GM12878 (cell line): Measurements from ENCODE around the gene KITLG. TPM values are rescaled to one million over a fixed set of nuclear protein-coding genes. Genes with fewer than 3 reads are reported as not detected.

Experiments
- ATAC-seq: fragments of 200-7000 bp; cut with Tn5 transposase; 3 replicates; pipeline ENCODE4 v1.9.1; 2020; ENCODE audit warnings: mild to moderate bottlenecking, moderate library complexity
- BruUV-seq: library from RNA; stranded (reverse); fragments of 400-500 nt; replicated peaks from 2 replicates; lab custom pipeline; 2021; lab: Mats Ljungman, UMichigan
- CTCF ChIA-PET: fragments of 300-600 bp; sonication (Branson Sonifier 250); formaldehyde crosslinking; extraction: SDS; loops from one replicate; lab custom pipeline; 2021; ENCODE audit warnings: inconsistent platforms; lab: Yijun Ruan, JAX
- POLR2A ChIA-PET: fragments of 350-600 bp; formaldehyde crosslinking; extraction: SDS; loops from one replicate; lab custom pipeline; 2021; ENCODE audit warnings: inconsistent platforms; lab: Charles Lee
- RAD21 ChIA-PET: fragments of 300-600 bp; sonication (Branson Sonifier 250); formaldehyde crosslinking; loops from one replicate; lab custom pipeline; 2023; ENCODE audit warnings: antibody characterized with exemption; ENCODE audit not compliant: unreplicated experiment; lab: Charles Lee
- SMC1A ChIA-PET: fragments of 300-600 bp; sonication (Branson Sonifier 250); formaldehyde crosslinking; loops from one replicate; lab custom pipeline; 2023; ENCODE audit not compliant: unreplicated experiment, uncharacterized antibody; lab: Charles Lee
- DNase-seq: peaks from one replicate; pipeline ENCODE4 v3.0.0-alpha.2; 2011; ENCODE audit warnings: low read depth, low spot score
- FAIRE-seq: peaks from 3 replicates; lab custom pipeline; 2011; peaks lifted over from hg19 to GRCh38; lab: Jason Lieb, UNC
- H2AFZ ChIP-seq: 2 replicates; pipeline ENCODE4 v1.6.0; 2011; ENCODE audit warnings: low read depth, low read length, control low read depth; ENCODE audit not compliant: control insufficient read depth
- H3K27ac ChIP-seq: 2 replicates; pipeline ENCODE4 v1.5.1; 2011; ENCODE audit warnings: control low read depth; ENCODE audit not compliant: control insufficient read depth, insufficient read depth
- H3K27me3 ChIP-seq, 2 experiments: replicated peaks in 1 of 2; 2 replicates each; pipeline versions ENCODE4 v1.6.0 to v1.6.1; 2011; ENCODE audit warnings: low read length in 1 of 2; ENCODE audit not compliant: control insufficient read depth in 2 of 2, insufficient read depth in 2 of 2
- H3K36me3 ChIP-seq, 2 experiments: 2 replicates each; pipeline ENCODE4 v1.5.1; 2011; ENCODE audit warnings: low read length in 1 of 2; ENCODE audit not compliant: control insufficient read depth in 2 of 2, insufficient read depth in 2 of 2
- H3K4me1 ChIP-seq: 2 replicates; pipeline ENCODE4 v1.6.1; 2011; ENCODE audit warnings: mild to moderate bottlenecking, low read length, moderate library complexity, mixed read lengths; ENCODE audit not compliant: control insufficient read depth, insufficient read depth
- H3K4me2 ChIP-seq: 2 replicates; pipeline ENCODE4 v1.6.0; 2011; ENCODE audit warnings: control low read depth; ENCODE audit not compliant: control insufficient read depth, insufficient read depth
- H3K4me3 ChIP-seq: fragments of 200-600 bp; sonication (generic); 2 replicates; pipeline ENCODE4 v1.5.1; 2016
- H3K79me2 ChIP-seq: 2 replicates; pipeline ENCODE4 v1.6.0; 2011; ENCODE audit warnings: low read length; ENCODE audit not compliant: control insufficient read depth, insufficient read depth
- H3K9ac ChIP-seq: 2 replicates; pipeline ENCODE4 v1.8.0; 2011; ENCODE audit warnings: low read length, control low read depth, mixed read lengths; ENCODE audit not compliant: control insufficient read depth, insufficient read depth
- H3K9me3 ChIP-seq: replicated peaks from 3 replicates; pipeline ENCODE4 v1.5.1; 2011; ENCODE audit warnings: mild to moderate bottlenecking, low read length; ENCODE audit not compliant: control insufficient read depth, insufficient read depth
- H4K20me1 ChIP-seq: 2 replicates; pipeline ENCODE4 v1.6.0; 2011; ENCODE audit not compliant: control insufficient read depth, insufficient read depth
- CBFB ChIP-seq: IDR thresholded peaks from 2 replicates; pipeline ENCODE4 v1.6.1; 2016; ENCODE audit warnings: antibody characterized with exemption, low read depth
- ESRRA ChIP-seq: IDR thresholded peaks from 2 replicates; pipeline ENCODE4 v1.6.1; 2012; ENCODE audit warnings: mild to moderate bottlenecking, low read length, improper control_type of control experiment
- IRF4 ChIP-seq: IDR thresholded peaks from 2 replicates; pipeline ENCODE4 v1.6.1; 2011; ENCODE audit warnings: low read depth, low read length
- MEF2B ChIP-seq: fragments of 450-650 bp; IDR thresholded peaks from 2 replicates; pipeline ENCODE4 v1.6.1; 2018; ENCODE audit warnings: mild to moderate bottlenecking, moderate library complexity; ENCODE audit not compliant: partially characterized antibody, poor library complexity, severe bottlenecking
- MYB ChIP-seq: fragments of 150-350 bp; IDR thresholded peaks from 2 replicates; pipeline ENCODE4 v1.6.1; 2014; ENCODE audit warnings: mild to moderate bottlenecking, low read depth, low read length, borderline replicate concordance
- POLR2AphosphoS2 ChIP-seq: IDR thresholded peaks from 2 replicates; pipeline ENCODE4 v1.6.1; 2011; ENCODE audit warnings: low read depth, mild to moderate bottlenecking, low read length, improper control_type of control experiment, moderate library complexity
- ZNF274 ChIP-seq: IDR thresholded peaks from one replicate; pipeline ENCODE4 v1.8.0; 2011; ENCODE audit not compliant: insufficient read length, insufficient read depth
- ZNF384 ChIP-seq: IDR thresholded peaks from 2 replicates; pipeline ENCODE4 v1.6.1; 2012; ENCODE audit warnings: low read depth, mild to moderate bottlenecking, low read length, improper control_type of control experiment, borderline replicate concordance
- in situ Hi-C: fragments of 300-500 bp; cut with MboI; formaldehyde crosslinking; loops from 9 replicates; pipeline ENCODE4 v1.14.3; 2018; ENCODE audit warnings: mixed read lengths
- intact Hi-C: fragments of 100-400 bp; cut with micrococcal nuclease; formaldehyde crosslinking; loops from one replicate; pipeline ENCODE4 v1.14.2; 2022; ENCODE audit not compliant: unreplicated experiment
- polyA plus RNA-seq, 11 experiments: library from polyadenylated mRNA; depleted of rRNA in 4 of 11; unstranded in 6 of 11; stranded (reverse) in 5 of 11; fragments of >200 nt; fragmentation: Nextera tagmentation in 4 of 11; fragmentation: Illumina TruSeq in 1 of 11; extraction: Ambion mirVana in 4 of 11; extraction: Trizol in 1 of 11; gene quantifications; 1 replicate in 1 of 11; 2 replicates in 10 of 11; pipeline versions ENCODE4 v1.2.1 to v1.2.3, GENCODE V29; 2011 to 2016; ENCODE audit warnings: inconsistent platforms in 2 of 11, missing spikeins in 2 of 11, low read depth in 1 of 11
- total RNA-seq, 4 experiments: library from RNA; depleted of rRNA in 3 of 4; stranded (reverse); fragments of >200 nt in 3 of 4; fragmentation: Illumina TruSeq in 1 of 4; extraction: Trizol in 1 of 4; gene quantifications; 2 replicates each; pipeline versions ENCODE4 v1.2.1 to v1.2.3, GENCODE V29; 2013 to 2021
- TF ChIP-seq, protein P1 (sequence below): fragments of 450-650 bp; IDR thresholded peaks from 2 replicates; pipeline ENCODE4 v1.6.1; 2017; ENCODE audit warnings: antibody characterized with exemption, mild to moderate bottlenecking, moderate library complexity

Gene KITLG
- total and polyA plus RNA-seq, 10 of the 15 experiments (the other 5 are each of a cell fraction or from before 2014, with no cell fraction given): 0.02 to 0.51 (median 0.09) TPM; not detected in 1

DNA sequence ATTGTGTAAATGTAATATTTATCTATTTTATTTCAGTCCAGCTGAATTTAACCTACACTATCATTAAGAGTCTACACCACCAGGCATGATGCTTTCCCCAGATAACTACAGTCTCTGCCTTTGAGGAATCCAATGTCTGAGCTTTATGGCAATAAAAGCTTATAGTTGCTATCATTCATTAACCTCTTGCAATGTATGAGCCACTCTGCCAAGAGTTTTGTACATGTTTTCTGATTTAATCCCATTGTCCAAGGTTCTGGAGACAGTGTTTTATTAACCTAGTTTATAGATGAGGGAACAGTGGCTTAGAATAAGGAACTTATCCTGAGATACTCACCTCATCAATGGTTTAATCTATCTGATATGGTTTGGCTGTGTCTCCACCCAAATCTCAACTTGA, 17.1 kb upstream of the KITLG start (continued):
- TF ChIP-seq, protein P1, sequence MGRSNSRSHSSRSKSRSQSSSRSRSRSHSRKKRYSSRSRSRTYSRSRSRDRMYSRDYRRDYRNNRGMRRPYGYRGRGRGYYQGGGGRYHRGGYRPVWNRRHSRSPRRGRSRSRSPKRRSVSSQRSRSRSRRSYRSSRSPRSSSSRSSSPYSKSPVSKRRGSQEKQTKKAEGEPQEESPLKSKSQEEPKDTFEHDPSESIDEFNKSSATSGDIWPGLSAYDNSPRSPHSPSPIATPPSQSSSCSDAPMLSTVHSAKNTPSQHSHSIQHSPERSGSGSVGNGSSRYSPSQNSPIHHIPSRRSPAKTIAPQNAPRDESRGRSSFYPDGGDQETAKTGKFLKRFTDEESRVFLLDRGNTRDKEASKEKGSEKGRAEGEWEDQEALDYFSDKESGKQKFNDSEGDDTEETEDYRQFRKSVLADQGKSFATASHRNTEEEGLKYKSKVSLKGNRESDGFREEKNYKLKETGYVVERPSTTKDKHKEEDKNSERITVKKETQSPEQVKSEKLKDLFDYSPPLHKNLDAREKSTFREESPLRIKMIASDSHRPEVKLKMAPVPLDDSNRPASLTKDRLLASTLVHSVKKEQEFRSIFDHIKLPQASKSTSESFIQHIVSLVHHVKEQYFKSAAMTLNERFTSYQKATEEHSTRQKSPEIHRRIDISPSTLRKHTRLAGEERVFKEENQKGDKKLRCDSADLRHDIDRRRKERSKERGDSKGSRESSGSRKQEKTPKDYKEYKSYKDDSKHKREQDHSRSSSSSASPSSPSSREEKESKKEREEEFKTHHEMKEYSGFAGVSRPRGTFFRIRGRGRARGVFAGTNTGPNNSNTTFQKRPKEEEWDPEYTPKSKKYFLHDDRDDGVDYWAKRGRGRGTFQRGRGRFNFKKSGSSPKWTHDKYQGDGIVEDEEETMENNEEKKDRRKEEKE: no peak
- TF ChIP-seq IRF4 (no peak), MEF2B (no peak), CBFB (no peak), ZNF274 (no peak)
- TF ChIP-seq, all 136 proteins: peak for 0

DNA sequence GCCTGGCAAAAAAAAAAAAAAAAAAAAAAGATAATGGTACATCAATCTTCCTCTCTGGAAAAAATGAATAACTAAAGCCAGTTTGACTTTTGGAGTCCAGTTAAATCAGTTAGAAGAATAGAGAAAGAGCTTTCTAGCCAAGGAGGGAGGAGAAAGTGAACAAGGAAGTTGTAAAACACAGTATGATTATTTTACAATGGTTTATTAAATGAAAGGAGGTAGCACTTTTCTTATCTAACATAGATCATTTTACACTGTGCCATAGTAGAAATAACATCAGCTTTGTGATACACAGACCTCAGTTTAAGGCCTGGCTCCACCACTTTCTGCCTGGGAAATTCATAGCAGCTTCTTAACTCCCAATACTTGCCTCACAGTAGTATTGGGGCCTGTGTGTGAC, 15.4 kb upstream of the KITLG start:
- H3K4me2 ChIP-seq: no peak overlapping the region
- no TSS peak for BruUV-seq
- intact Hi-C loops: no loop called here
- no peak overlapping the region for H2AFZ ChIP-seq
- in situ Hi-C loops: no loop called here
- ChIA-PET SMC1A (no interaction called here), RAD21 (no interaction called here), POLR2A (no interaction called here), CTCF (no interaction called here)
- FAIRE-seq (no peak), ATAC-seq (no peak), DNase-seq (no peak)
- H3K4me1 ChIP-seq: no peaks in the 10 kb centered on the region
- H4K20me1 ChIP-seq: no peaks in the 10 kb centered on the region
- no peak overlapping the region for H3K27ac ChIP-seq
- H3K36me3 ChIP-seq: no peaks in the 10 kb centered on the region
- H3K4me3 ChIP-seq: no peak overlapping the region
- no peak overlapping the region for H3K9ac ChIP-seq
- H3K27me3 ChIP-seq: no peaks in the 10 kb centered on the region
- H3K79me2 ChIP-seq: no peaks in the 10 kb centered on the region
- no peak for TF ChIP-seq POLR2AphosphoS2
- TF ChIP-seq ESRRA: no peak
- TF ChIP-seq MYB: no peak
- no peak for TF ChIP-seq ZNF384
- no peaks in the 10 kb centered on the region for H3K9me3 ChIP-seq
